A549 (cell line): ENCODE data around the gene SIRT7.

ENCODE experiments used
- ATOH8 ChIP-seq: fragments of 250-450 bp; sonication (Bioruptor Pico); IDR thresholded peaks from 2 replicates; pipeline ENCODE4 v1.5.0; 2020; ENCODE audit warnings: low read depth, mild to moderate bottlenecking, moderate library complexity
- CEBPB ChIP-seq, 2 experiments: fragments of >200 bp in 1 of 2; sonication (Bioruptor Twin) in 1 of 2; formaldehyde crosslinking in 1 of 2; IDR thresholded peaks; 2 replicates each; pipeline ENCODE4 v1.6.1; 2012 to 2016
- CHD2 ChIP-seq: fragments of 150-350 bp; IDR thresholded peaks from 2 replicates; pipeline ENCODE4 v1.6.1; 2014; ENCODE audit warnings: low read length; ENCODE audit not compliant: partially characterized antibody
- CTCF ChIP-seq: fragments of >200 bp; sonication (Bioruptor Twin); formaldehyde crosslinking; IDR thresholded peaks from 3 replicates; pipeline ENCODE4 v1.5.1; 2016
- FOSL2 ChIP-seq, 2 experiments: fragments of 450-650 bp in 1 of 2; fragments of >200 bp in 1 of 2; sonication (Bioruptor Twin) in 1 of 2; formaldehyde crosslinking; IDR thresholded peaks; 2 replicates each; pipeline versions ENCODE4 v1.5.0 to v1.6.1; 2016 to 2020; ENCODE audit warnings: mild to moderate bottlenecking in 1 of 2, moderate library complexity in 1 of 2
- JUNB ChIP-seq: fragments of >200 bp; sonication (Bioruptor Twin); formaldehyde crosslinking; IDR thresholded peaks from 2 replicates; pipeline ENCODE4 v1.6.1; 2016
- POLR2A ChIP-seq: IDR thresholded peaks from 2 replicates; pipeline ENCODE4 v1.6.1; 2012; ENCODE audit warnings: mild to moderate bottlenecking, low read length
- POLR2AphosphoS2 ChIP-seq: conservative IDR thresholded peaks from 2 replicates; pipeline ENCODE4 v1.6.1; 2012; ENCODE audit warnings: low read length, improper control_type of control experiment, inconsistent platforms
- REST ChIP-seq: fragments of 200-600 bp; sonication (generic); IDR thresholded peaks from 2 replicates; pipeline ENCODE4 v1.6.1; 2016; ENCODE audit warnings: antibody characterized with exemption, mild to moderate bottlenecking, moderate library complexity
- RFX5 ChIP-seq: fragments of 450-650 bp; IDR thresholded peaks from 2 replicates; pipeline ENCODE4 v1.7.1; 2014; ENCODE audit warnings: antibody characterized with exemption, mild to moderate bottlenecking, moderate library complexity
- ZNF302 ChIP-seq: fragments of 250-450 bp; sonication (Bioruptor Pico); IDR thresholded peaks from 2 replicates; pipeline ENCODE4 v1.9.0; 2021; ENCODE audit warnings: inconsistent platforms, mild to moderate bottlenecking, moderate library complexity
- TF ChIP-seq, protein P1 (sequence below): IDR thresholded peaks from 2 replicates; pipeline ENCODE4 v1.6.1; 2012

DNA sequence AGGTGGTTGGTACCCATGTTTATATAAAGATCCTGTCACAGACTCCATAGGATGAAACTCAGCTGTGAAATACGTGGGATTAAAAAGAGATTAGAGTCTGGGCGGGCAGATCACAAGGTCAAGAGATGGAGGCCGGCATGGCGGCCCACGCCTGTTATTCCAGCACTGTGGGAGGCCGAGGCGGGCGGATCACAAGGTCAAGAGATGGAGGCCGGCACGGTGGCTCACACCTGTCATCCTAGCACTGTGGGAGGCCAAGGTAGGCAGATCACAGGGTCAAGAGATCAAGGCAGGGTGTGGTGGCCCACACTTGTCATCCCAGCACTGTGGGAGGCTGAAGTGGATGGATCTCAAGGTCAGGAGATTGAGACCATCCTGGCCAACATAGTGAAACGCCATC lies 22.6 kb downstream of the SIRT7 start:
- TF ChIP-seq POLR2AphosphoS2 (no peak), CTCF (no peak), REST (no peak), RFX5 (no peak), ZNF302 (no peak), FOSL2 (IDR thresholded peaks at IDR 0.05) (no peak), FOSL2 (CRISPR knock-in tag; IDR thresholded peaks at IDR 0.05) (no peak), CHD2 (no peak), ATOH8 (CRISPR knock-in tag) (no peak), JUNB (no peak), CEBPB (IDR thresholded peaks at IDR 0.05) (no peak), POLR2A (no peak)
- TF ChIP-seq, protein P1, sequence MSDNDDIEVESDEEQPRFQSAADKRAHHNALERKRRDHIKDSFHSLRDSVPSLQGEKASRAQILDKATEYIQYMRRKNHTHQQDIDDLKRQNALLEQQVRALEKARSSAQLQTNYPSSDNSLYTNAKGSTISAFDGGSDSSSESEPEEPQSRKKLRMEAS, result no peak
